H9 (cell line): ENCODE data around the gene ADAMTS15. TPM values are rescaled to one million over a fixed set of nuclear protein-coding genes. Genes with fewer than 3 reads are reported as not detected.

Experiments used
- DNase-seq: peaks from one replicate; pipeline ENCODE4 v3.0.0-alpha.2; 2017
- H2AFZ ChIP-seq: one replicate; pipeline ENCODE4 v1.6.1; 2013; ENCODE audit warnings: mild to moderate bottlenecking, low read length, control low read depth, moderate library complexity
- H2AK5ac ChIP-seq: 2 replicates; pipeline ENCODE4 v1.6.1; 2013; ENCODE audit warnings: low read length, control low read depth, mixed read lengths; ENCODE audit not compliant: insufficient read length
- H2BK120ac ChIP-seq: one replicate; pipeline ENCODE4 v1.6.1; 2013; ENCODE audit warnings: low read depth, mild to moderate bottlenecking, low read length, control low read depth, inconsistent platforms; ENCODE audit not compliant: poor library complexity, severe bottlenecking
- H2BK12ac ChIP-seq: 2 replicates; pipeline ENCODE4 v1.6.1; 2013; ENCODE audit warnings: low read length, control low read depth, mixed read lengths, low read depth; ENCODE audit not compliant: insufficient read length
- H2BK15ac ChIP-seq: 2 replicates; pipeline ENCODE4 v1.6.1; 2013; ENCODE audit warnings: low read depth, low read length, control low read depth
- H2BK20ac ChIP-seq: one replicate; pipeline ENCODE4 v1.6.1; 2013; ENCODE audit warnings: low read depth, mild to moderate bottlenecking, low read length, control low read depth, inconsistent platforms; ENCODE audit not compliant: poor library complexity, severe bottlenecking
- H2BK5ac ChIP-seq: 2 replicates; pipeline ENCODE4 v1.6.1; 2013; ENCODE audit warnings: low read length, control low read depth, mixed read lengths; ENCODE audit not compliant: insufficient read length
- H3K14ac ChIP-seq: 2 replicates; pipeline ENCODE4 v1.6.1; 2013; ENCODE audit warnings: low read length, control low read depth; ENCODE audit not compliant: insufficient read depth
- H3K18ac ChIP-seq: 2 replicates; pipeline ENCODE4 v1.6.1; 2013; ENCODE audit warnings: low read depth, mild to moderate bottlenecking, mixed read lengths, low read length, control low read depth; ENCODE audit not compliant: insufficient read length
- H3K23ac ChIP-seq: 2 replicates; pipeline ENCODE4 v1.6.1; 2013; ENCODE audit warnings: low read length, control low read depth, mixed read lengths, low read depth; ENCODE audit not compliant: insufficient read length
- H3K23me2 ChIP-seq: 2 replicates; pipeline ENCODE4 v1.6.1; 2013; ENCODE audit warnings: low read depth, mild to moderate bottlenecking, mixed read lengths, low read length, control low read depth; ENCODE audit not compliant: insufficient read length, poor library complexity, severe bottlenecking
- H3K27ac ChIP-seq: 2 replicates; pipeline ENCODE4 v1.5.1; 2013; ENCODE audit warnings: low read length, control low read depth, mixed read lengths, low read depth; ENCODE audit not compliant: insufficient read length
- H3K27me3 ChIP-seq: 2 replicates; pipeline ENCODE4 v1.6.1; 2013; ENCODE audit warnings: low read length, control low read depth, inconsistent platforms; ENCODE audit not compliant: insufficient read depth
- H3K4ac ChIP-seq: 2 replicates; pipeline ENCODE4 v1.6.1; 2013; ENCODE audit warnings: low read depth, mild to moderate bottlenecking, control low read depth, inconsistent platforms, low read length, moderate library complexity
- H3K4me1 ChIP-seq: 2 replicates; pipeline ENCODE4 v1.6.1; 2013; ENCODE audit warnings: low read length, control low read depth, inconsistent platforms; ENCODE audit not compliant: insufficient read depth
- H3K4me2 ChIP-seq: 2 replicates; pipeline ENCODE4 v1.6.1; 2013; ENCODE audit warnings: low read length, control low read depth, mixed read lengths; ENCODE audit not compliant: insufficient read length, insufficient read depth
- H3K56ac ChIP-seq: 2 replicates; pipeline ENCODE4 v1.6.1; 2013; ENCODE audit warnings: low read depth, mild to moderate bottlenecking, mixed read lengths, low read length, control low read depth; ENCODE audit not compliant: insufficient read length
- H3K79me1 ChIP-seq: 2 replicates; pipeline ENCODE4 v1.6.1; 2013; ENCODE audit warnings: low read depth, mild to moderate bottlenecking, moderate library complexity, low read length, control low read depth, inconsistent platforms; ENCODE audit not compliant: insufficient read depth, poor library complexity, severe bottlenecking
- H3K79me2 ChIP-seq: 2 replicates; pipeline ENCODE4 v1.6.1; 2013; ENCODE audit warnings: low read length, control low read depth, inconsistent platforms; ENCODE audit not compliant: insufficient read depth
- H3K9ac ChIP-seq: 2 replicates; pipeline ENCODE4 v1.6.1; 2013; ENCODE audit warnings: low read length, control low read depth, mixed read lengths; ENCODE audit not compliant: insufficient read length; ENCODE audit errors: extremely low read depth
- H3K9me3 ChIP-seq: one replicate; pipeline ENCODE4 v1.6.1; 2013; ENCODE audit warnings: low read depth, low read length, inconsistent platforms; ENCODE audit not compliant: control insufficient read depth
- H3T11ph ChIP-seq: one replicate; pipeline ENCODE4 v1.6.1; 2013; ENCODE audit warnings: mild to moderate bottlenecking, low read length, control low read depth, inconsistent platforms
- H4K20me1 ChIP-seq: one replicate; pipeline ENCODE4 v1.6.1; 2013; ENCODE audit not compliant: control insufficient read depth, insufficient read length, insufficient read depth
- H4K5ac ChIP-seq: 2 replicates; pipeline ENCODE4 v1.6.1; 2013; ENCODE audit warnings: low read depth, mild to moderate bottlenecking, mixed read lengths, low read length, control low read depth; ENCODE audit not compliant: insufficient read length
- H4K8ac ChIP-seq: replicated peaks from 2 replicates; pipeline ENCODE4 v1.6.1; 2013; ENCODE audit warnings: low read length, control low read depth, mixed read lengths, low read depth; ENCODE audit not compliant: insufficient read length
- H4K91ac ChIP-seq: 2 replicates; pipeline ENCODE4 v1.6.1; 2013; ENCODE audit warnings: low read depth, mild to moderate bottlenecking, moderate library complexity, mixed read lengths, low read length, control low read depth; ENCODE audit not compliant: insufficient read length
- H3K27ac Mint-ChIP-seq, 3 experiments: 2 replicates in 2 of 3; 3 replicates in 1 of 3; pipeline ENCODE4 v1.8.0; 2020 to 2021; ENCODE audit warnings: mixed read lengths in 3 of 3, mild to moderate bottlenecking in 1 of 3, moderate library complexity in 1 of 3
- H3K27me3 Mint-ChIP-seq: 2 replicates; pipeline ENCODE4 v1.8.0; 2021; ENCODE audit warnings: low read depth, mild to moderate bottlenecking, moderate library complexity, mixed read lengths
- H3K36me3 Mint-ChIP-seq, 3 experiments: 2 replicates in 2 of 3; 3 replicates in 1 of 3; pipeline ENCODE4 v1.8.0; 2020 to 2021; ENCODE audit warnings: low read depth in 3 of 3, mixed read lengths in 3 of 3; ENCODE audit not compliant: insufficient read depth in 1 of 3
- H3K4me1 Mint-ChIP-seq, 2 experiments: 2 replicates each; pipeline ENCODE4 v1.8.0; 2020; ENCODE audit warnings: mixed read lengths in 2 of 2
- H3K4me3 Mint-ChIP-seq, 2 experiments: 2 replicates in 1 of 2; 3 replicates in 1 of 2; pipeline ENCODE4 v1.8.0; 2020 to 2021; ENCODE audit warnings: mild to moderate bottlenecking in 2 of 2, mixed read lengths in 2 of 2, moderate library complexity in 1 of 2
- H3K9me3 Mint-ChIP-seq, 2 experiments: 2 replicates in 1 of 2; 3 replicates in 1 of 2; pipeline ENCODE4 v1.8.0; 2020; ENCODE audit warnings: mild to moderate bottlenecking in 2 of 2, mixed read lengths in 2 of 2, moderate library complexity in 1 of 2
- WGBS: extraction: QIAGEN DNeasy Blood & Tissue Kit; methylation state at CpG from one replicate; pipeline ENCODE4 v1.1.7; 2013; ENCODE audit warnings: missing lambda C conversion rate, low lambda C conversion rate, mixed read lengths; ENCODE audit not compliant: insufficient read length; ENCODE audit errors: extremely low coverage; 5-methylcytosine and 5-hydroxymethylcytosine counted together
- total RNA-seq: library from RNA; stranded (reverse); gene quantifications from 2 replicates; pipeline ENCODE4 v1.2.1, GENCODE V29; 2021
- TF ChIP-seq, protein P1 (sequence below): fragments of 200-600 bp; sonication (generic); conservative IDR thresholded peaks from 3 replicates; pipeline ENCODE4 v1.8.0; 2021; ENCODE audit warnings: antibody characterized with exemption, mild to moderate bottlenecking

ADAMTS15 gene
- total RNA-seq, 1 experiment from 2014 or later: 1.3 TPM

DNA sequence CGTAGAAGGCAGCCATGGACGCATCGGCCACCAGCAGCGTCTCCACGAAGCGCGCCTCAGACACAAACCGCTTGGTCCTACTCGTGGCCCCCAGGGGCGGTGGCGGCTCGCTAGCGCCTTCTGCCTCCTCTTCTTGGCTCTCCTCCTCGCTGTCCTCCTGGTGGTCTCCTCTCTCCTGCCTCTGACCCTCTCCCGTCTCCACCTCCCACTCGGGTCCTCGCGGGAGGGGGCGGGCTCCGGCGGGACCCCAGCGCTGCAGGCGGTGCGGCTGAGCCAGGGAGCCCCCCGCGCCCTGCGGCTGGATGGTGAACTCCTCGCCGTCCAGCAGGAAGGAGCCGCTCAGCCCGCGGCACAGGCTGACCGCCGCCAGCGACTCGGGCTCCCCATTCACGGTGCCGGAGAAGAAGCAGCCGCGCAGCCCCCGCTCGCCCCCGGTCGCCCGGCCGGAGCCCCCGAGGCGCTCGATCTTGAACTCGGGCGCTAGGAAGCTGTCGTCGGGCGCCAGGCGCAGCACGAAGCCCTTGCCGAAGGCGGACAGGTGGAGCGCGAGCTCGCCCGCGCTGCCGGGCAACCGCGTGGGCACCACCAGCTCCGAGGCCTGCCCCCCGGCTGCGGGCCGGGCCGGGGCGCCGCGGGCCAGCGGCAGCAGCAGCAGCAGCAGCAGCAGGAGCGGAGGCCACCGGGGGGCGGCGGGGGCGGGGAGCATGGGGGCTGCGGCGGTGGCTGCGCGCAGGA lies 20.7 kb upstream of the ADAMTS15 start:
- Histone ChIP-seq H2AK5ac (no peak overlapping the region), H2BK20ac (no peak overlapping the region), H2BK15ac (no peak overlapping the region), H3K23me2 (peaks cover 11% of the 10 kb centered on the region), H4K91ac (no peak overlapping the region), H4K8ac (no peak overlapping the region), H2BK12ac (no peak overlapping the region), H4K20me1 (no peaks in the 10 kb centered on the region), H3K27ac (no peak overlapping the region), H3K9ac (no peak overlapping the region), H3K4me1 (peaks cover 3% of the 10 kb centered on the region; the same call in 1 of the 2 replicates), H2BK120ac (no peak overlapping the region), H2AFZ (no peak overlapping the region), H3K9me3 (no peaks in the 10 kb centered on the region), H3K56ac (no peak overlapping the region), H3K4me2 (peak overlapping the region; percentile 74), H3K4ac (no peak overlapping the region), H4K5ac (no peak overlapping the region), H3K79me2 (no peaks in the 10 kb centered on the region), H3K18ac (peak overlapping the region; percentile 30), H3K79me1 (no peaks in the 10 kb centered on the region), H3K14ac (peak overlapping the region; percentile 39; the same call in 1 of the 2 replicates), H3T11ph (no peak overlapping the region), H3K23ac (no peak overlapping the region), H2BK5ac (no peak overlapping the region), H3K27me3 (peaks cover 12% of the 10 kb centered on the region)
- Mint-ChIP-seq H3K4me1 (peaks cover 18 to 24% of the 10 kb centered on the region in 2 experiments), H3K9me3 (peaks cover 0 to 2% of the 10 kb centered on the region in 2 experiments; a peak in 2 of 5 replicates), H3K36me3 (peaks cover 0 to 11% (median 2%) of the 10 kb centered on the region in 3 experiments; a peak in 4 of 7 replicates), H3K27ac (no peak overlapping the region), H3K4me3 (peak overlapping the region; percentile 55 to 82), H3K27me3 (peaks cover 55% of the 10 kb centered on the region)
- no CpG with 5 or more reads among the region's 84 CpGs for WGBS
- DNase-seq: peak; percentile 67
- TF ChIP-seq, protein P1, sequence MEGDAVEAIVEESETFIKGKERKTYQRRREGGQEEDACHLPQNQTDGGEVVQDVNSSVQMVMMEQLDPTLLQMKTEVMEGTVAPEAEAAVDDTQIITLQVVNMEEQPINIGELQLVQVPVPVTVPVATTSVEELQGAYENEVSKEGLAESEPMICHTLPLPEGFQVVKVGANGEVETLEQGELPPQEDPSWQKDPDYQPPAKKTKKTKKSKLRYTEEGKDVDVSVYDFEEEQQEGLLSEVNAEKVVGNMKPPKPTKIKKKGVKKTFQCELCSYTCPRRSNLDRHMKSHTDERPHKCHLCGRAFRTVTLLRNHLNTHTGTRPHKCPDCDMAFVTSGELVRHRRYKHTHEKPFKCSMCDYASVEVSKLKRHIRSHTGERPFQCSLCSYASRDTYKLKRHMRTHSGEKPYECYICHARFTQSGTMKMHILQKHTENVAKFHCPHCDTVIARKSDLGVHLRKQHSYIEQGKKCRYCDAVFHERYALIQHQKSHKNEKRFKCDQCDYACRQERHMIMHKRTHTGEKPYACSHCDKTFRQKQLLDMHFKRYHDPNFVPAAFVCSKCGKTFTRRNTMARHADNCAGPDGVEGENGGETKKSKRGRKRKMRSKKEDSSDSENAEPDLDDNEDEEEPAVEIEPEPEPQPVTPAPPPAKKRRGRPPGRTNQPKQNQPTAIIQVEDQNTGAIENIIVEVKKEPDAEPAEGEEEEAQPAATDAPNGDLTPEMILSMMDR: peak; percentile 60
